C4-2B (cell line): ENCODE results near the gene RNPEP.

ENCODE experiments used
- CTCF ChIP-seq: fragments of 450-650 bp; conservative IDR thresholded peaks from 2 replicates; pipeline ENCODE4 v1.5.1; 2017; ENCODE audit warnings: mild to moderate bottlenecking
- ZFX ChIP-seq: fragments of 450-650 bp; IDR thresholded peaks from 2 replicates; pipeline ENCODE4 v1.6.1; 2017

DNA sequence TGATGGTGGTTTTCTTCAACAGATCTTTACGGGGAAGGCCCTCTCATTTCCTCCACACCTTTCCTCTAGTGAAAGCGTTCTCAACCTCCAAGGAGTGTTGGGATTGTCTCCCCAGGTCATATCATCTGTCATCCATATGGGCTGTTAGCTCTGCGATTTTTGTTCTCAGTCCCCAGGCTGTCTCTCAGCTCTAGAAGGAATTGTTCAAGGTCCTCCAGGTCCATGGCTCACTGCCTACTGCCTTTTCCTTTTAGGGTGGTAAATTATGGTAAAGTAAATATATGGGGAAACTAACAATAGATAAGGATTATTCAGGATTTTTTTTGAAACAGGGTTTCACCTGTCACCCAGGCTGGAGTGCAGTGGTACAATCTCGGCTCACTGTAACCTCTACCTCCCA lies 65.5 kb downstream of the RNPEP start:
- TF ChIP-seq CTCF, result no peak
- no peak for TF ChIP-seq ZFX
